ENCODE data around the gene NCOA3.

Gene NCOA3

GRCh38 chr20:47679462-47679861 lies 177.8 kb downstream of the NCOA3 start:
- TF ChIP-seq CTCF (IDR thresholded peaks at IDR 0.05; ENCODE audit: low read depth, low read length, missing control alignments), result no peak
- no peak overlapping the region for H3K27ac ChIP-seq
- no peak for DNase-seq
- no peaks in the 10 kb centered on the region for H3K27me3 ChIP-seq (replicated peaks)
- no peak overlapping the region for H3K4me3 ChIP-seq (ENCODE audit: low read depth, low read length)
- in situ Hi-C loops (cut with HindIII; ENCODE audit: low pct_ligation_motif_present, low sequenced_read_pairs), result loop anchor here (25.0 kb wide), 1 partner anchor 933 kb away; no protein-coding TSS in a partner anchor
- H3K36me3 ChIP-seq (replicated peaks), result no peaks in the 10 kb centered on the region

GRCh38 chr20:47680804-47681529 lies 179.3 kb downstream of the NCOA3 start:
- TF ChIP-seq CTCF (IDR thresholded peaks at IDR 0.05; ENCODE audit: low read depth, low read length, missing control alignments), result no peak
- in situ Hi-C loops (cut with HindIII; ENCODE audit: low pct_ligation_motif_present, low sequenced_read_pairs), result loop anchor here (25.0 kb wide), 1 partner anchor 931 kb away; no protein-coding TSS in a partner anchor
- Histone ChIP-seq H3K27me3 (replicated peaks) (no peaks in the 10 kb centered on the region), H3K27ac (no peak overlapping the region), H3K4me3 (ENCODE audit: low read depth, low read length) (no peak overlapping the region), H3K36me3 (replicated peaks) (no peaks in the 10 kb centered on the region)
- peak; percentile 47 for DNase-seq

GRCh38 chr20:47682028-47682783 lies 180.5 kb downstream of the NCOA3 start:
- H3K36me3 ChIP-seq (replicated peaks), result no peaks in the 10 kb centered on the region
- in situ Hi-C loops (cut with HindIII; ENCODE audit: low pct_ligation_motif_present, low sequenced_read_pairs), result loop anchor here (25.0 kb wide), 1 partner anchor 930 kb away; no protein-coding TSS in a partner anchor
- no peak for DNase-seq
- no peak overlapping the region for H3K4me3 ChIP-seq (ENCODE audit: low read depth, low read length)
- no peak for TF ChIP-seq CTCF (IDR thresholded peaks at IDR 0.05; ENCODE audit: low read depth, low read length, missing control alignments)
- H3K27me3 ChIP-seq (replicated peaks), result no peaks in the 10 kb centered on the region
- no peak overlapping the region for H3K27ac ChIP-seq

- no peak for DNase-seq
- no peak overlapping the region for H3K27ac ChIP-seq
- no peak overlapping the region for H3K4me3 ChIP-seq (ENCODE audit: low read depth, low read length)
- H3K36me3 ChIP-seq (replicated peaks), result no peaks in the 10 kb centered on the region
- in situ Hi-C loops (cut with HindIII; ENCODE audit: low pct_ligation_motif_present, low sequenced_read_pairs), result loop anchor here (25.0 kb wide), 1 partner anchor 929 kb away; no protein-coding TSS in a partner anchor
- no peak for TF ChIP-seq CTCF (IDR thresholded peaks at IDR 0.05; ENCODE audit: low read depth, low read length, missing control alignments)
- H3K27me3 ChIP-seq (replicated peaks), result no peaks in the 10 kb centered on the region
These were observed 181.2 kb downstream of the NCOA3 start for GRCh38 chr20:47682916-47683315.

- no peak overlapping the region for H3K27ac ChIP-seq
- in situ Hi-C loops (cut with HindIII; ENCODE audit: low pct_ligation_motif_present, low sequenced_read_pairs), result loop anchor here (25.0 kb wide), 1 partner anchor 928 kb away; no protein-coding TSS in a partner anchor
- no peaks in the 10 kb centered on the region for H3K36me3 ChIP-seq (replicated peaks)
- no peak overlapping the region for H3K4me3 ChIP-seq (ENCODE audit: low read depth, low read length)
- TF ChIP-seq CTCF (IDR thresholded peaks at IDR 0.05; ENCODE audit: low read depth, low read length, missing control alignments), result no peak
- DNase-seq, result no peak
- no peaks in the 10 kb centered on the region for H3K27me3 ChIP-seq (replicated peaks)
These were observed 182.8 kb downstream of the NCOA3 start for GRCh38 chr20:47684306-47685080.

Data from brain microvascular endothelial cell (primary cell).